Upper lobe of left lung (tissue), 4 donors: ENCODE measurements around the gene PRKACB.

Experiments used
- POLR2A ChIP-seq, 4 donors: fragments of 450-650 bp; IDR thresholded peaks; one replicate each; pipeline ENCODE4 v1.5.1; 2016 to 2017; ENCODE audit warnings: antibody characterized with exemption in 4 of 4, mild to moderate bottlenecking in 2 of 4
- POLR2AphosphoS5 ChIP-seq, 2 donors: sonication (generic); formaldehyde crosslinking; IDR thresholded peaks; one replicate each; pipeline ENCODE4 v1.5.1; 2017; ENCODE audit warnings: antibody characterized with exemption in 2 of 2

GRCh38 chr1:84162295-84162694 is 18.2 kb downstream of the PRKACB start:
- TF ChIP-seq POLR2AphosphoS5 (IDR thresholded peaks at IDR 0.05) (no peak), POLR2A (IDR thresholded peaks at IDR 0.05) (no peak)
